Right lobe of liver (tissue), 4 donors: ENCODE data around the gene BHLHE23.

Experiments used
- POLR2A ChIP-seq: fragments of 450-650 bp; IDR thresholded peaks from one replicate; pipeline ENCODE4 v1.6.1; 2017; ENCODE audit warnings: antibody characterized with exemption, mild to moderate bottlenecking
- TF ChIP-seq, protein P1 (sequence below), 4 donors: fragments of 200-600 bp in 3 of 4; fragments of 450-650 bp in 1 of 4; IDR thresholded peaks; one replicate each; pipeline versions ENCODE4 v1.5.1 to v1.8.0; 2016 to 2022; ENCODE audit warnings: antibody characterized with exemption in 4 of 4, mild to moderate bottlenecking in 2 of 4
- donor health status: DM: no; HTN: no; CAD: no.
- donor health status: DM: no; HTN: no; CAD: no.
- donor health status: DM: no; HTN: yes; CAD: no.

DNA sequence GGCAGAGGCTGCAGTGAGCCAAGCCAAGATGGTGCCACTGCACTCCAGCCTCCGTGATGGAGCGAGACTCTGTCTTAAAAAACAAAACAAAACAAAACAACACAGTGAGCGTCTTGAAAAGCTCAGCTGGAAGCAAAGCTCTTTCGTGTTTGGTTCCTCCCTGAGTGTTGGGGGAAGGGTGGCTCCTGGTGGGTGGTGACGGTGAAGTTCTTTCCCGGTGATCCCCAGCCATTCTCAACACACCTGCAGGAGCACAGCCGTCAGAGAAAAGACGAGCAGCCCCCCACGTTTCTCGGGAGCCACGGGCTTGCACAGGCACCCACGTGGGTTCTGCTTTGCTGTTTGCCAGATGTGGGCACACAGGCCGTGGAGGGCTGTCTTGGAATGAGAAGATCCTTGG, 3.2 kb downstream of the BHLHE23 start:
- TF ChIP-seq, protein P1, sequence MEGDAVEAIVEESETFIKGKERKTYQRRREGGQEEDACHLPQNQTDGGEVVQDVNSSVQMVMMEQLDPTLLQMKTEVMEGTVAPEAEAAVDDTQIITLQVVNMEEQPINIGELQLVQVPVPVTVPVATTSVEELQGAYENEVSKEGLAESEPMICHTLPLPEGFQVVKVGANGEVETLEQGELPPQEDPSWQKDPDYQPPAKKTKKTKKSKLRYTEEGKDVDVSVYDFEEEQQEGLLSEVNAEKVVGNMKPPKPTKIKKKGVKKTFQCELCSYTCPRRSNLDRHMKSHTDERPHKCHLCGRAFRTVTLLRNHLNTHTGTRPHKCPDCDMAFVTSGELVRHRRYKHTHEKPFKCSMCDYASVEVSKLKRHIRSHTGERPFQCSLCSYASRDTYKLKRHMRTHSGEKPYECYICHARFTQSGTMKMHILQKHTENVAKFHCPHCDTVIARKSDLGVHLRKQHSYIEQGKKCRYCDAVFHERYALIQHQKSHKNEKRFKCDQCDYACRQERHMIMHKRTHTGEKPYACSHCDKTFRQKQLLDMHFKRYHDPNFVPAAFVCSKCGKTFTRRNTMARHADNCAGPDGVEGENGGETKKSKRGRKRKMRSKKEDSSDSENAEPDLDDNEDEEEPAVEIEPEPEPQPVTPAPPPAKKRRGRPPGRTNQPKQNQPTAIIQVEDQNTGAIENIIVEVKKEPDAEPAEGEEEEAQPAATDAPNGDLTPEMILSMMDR (IDR thresholded peaks at IDR 0.05): no peak
- TF ChIP-seq POLR2A: no peak
